WTC11 (cell line): ENCODE measurements around the gene MPZL3. TPM values are rescaled to one million over a fixed set of nuclear protein-coding genes. Genes with fewer than 3 reads are reported as not detected.

Experiments
- ATAC-seq: fragments of 200-7000 bp; cut with Tn5 transposase; 2 replicates; pipeline ENCODE4 v1.10.0; 2021; ENCODE audit warnings: mild to moderate bottlenecking, moderate library complexity
- CTCF ChIA-PET: fragments of 300-600 bp; sonication (Branson Sonifier 250); formaldehyde crosslinking; loops from one replicate; lab custom pipeline; 2021; ENCODE audit warnings: antibody characterized with exemption; lab: Charles Lee
- POLR2A ChIA-PET: fragments of 350-600 bp; sonication (Branson Sonifier 250); formaldehyde crosslinking; loops from one replicate; lab custom pipeline; 2021; ENCODE audit warnings: antibody characterized with exemption; lab: Charles Lee
- DNase-seq: peaks from one replicate; pipeline ENCODE4 v3.0.0; 2021; ENCODE audit warnings: low spot score
- H3K27ac Mint-ChIP-seq: 2 replicates; pipeline ENCODE4 v1.8.0; 2021; ENCODE audit warnings: mixed read lengths
- H3K27me3 Mint-ChIP-seq: 2 replicates; pipeline ENCODE4 v1.8.0; 2021; ENCODE audit warnings: low read depth, mild to moderate bottlenecking, moderate library complexity, mixed read lengths
- H3K36me3 Mint-ChIP-seq: 2 replicates; pipeline ENCODE4 v1.8.0; 2021; ENCODE audit warnings: mixed read lengths
- H3K4me1 Mint-ChIP-seq: 2 replicates; pipeline ENCODE4 v1.8.0; 2022; ENCODE audit warnings: mixed read lengths
- H3K4me3 Mint-ChIP-seq: 2 replicates; pipeline ENCODE4 v1.8.0; 2021; ENCODE audit warnings: mild to moderate bottlenecking, moderate library complexity, mixed read lengths
- H3K9me3 Mint-ChIP-seq: 2 replicates; pipeline ENCODE4 v1.8.0; 2021; ENCODE audit warnings: mixed read lengths
- CBFB ChIP-seq: sonication (generic); formaldehyde crosslinking; IDR thresholded peaks from 2 replicates; pipeline ENCODE4 v1.8.1; 2022; ENCODE audit warnings: mild to moderate bottlenecking, low read depth, missing genetic modification reagents
- CREB1 ChIP-seq: sonication (generic); formaldehyde crosslinking; IDR thresholded peaks from 2 replicates; pipeline ENCODE4 v1.8.0; 2023; ENCODE audit warnings: mild to moderate bottlenecking, missing genetic modification reagents
- CREM ChIP-seq: sonication (generic); formaldehyde crosslinking; IDR thresholded peaks from 2 replicates; pipeline ENCODE4 v1.8.1; 2022; ENCODE audit warnings: mild to moderate bottlenecking, missing genetic modification reagents, moderate library complexity
- CTCF ChIP-seq: fragments of 200-600 bp; IDR thresholded peaks from 2 replicates; pipeline ENCODE4 v1.8.0; 2022; ENCODE audit warnings: antibody characterized with exemption
- MLX ChIP-seq: sonication (generic); formaldehyde crosslinking; IDR thresholded peaks from 2 replicates; pipeline ENCODE4 v1.8.1; 2023; ENCODE audit warnings: mild to moderate bottlenecking, missing genetic modification reagents, moderate library complexity
- MXD4 ChIP-seq: fragments of 250-450 bp; sonication (Bioruptor Pico); IDR thresholded peaks from 2 replicates; pipeline ENCODE4 v1.8.0; 2021; ENCODE audit warnings: mild to moderate bottlenecking, moderate library complexity, borderline replicate concordance
- MYBL2 ChIP-seq: sonication (generic); formaldehyde crosslinking; IDR thresholded peaks from 2 replicates; pipeline ENCODE4 v1.8.1; 2023; ENCODE audit warnings: mild to moderate bottlenecking, moderate library complexity, missing genetic modification reagents
- NR3C1 ChIP-seq: sonication (generic); formaldehyde crosslinking; conservative IDR thresholded peaks from 2 replicates; pipeline ENCODE4 v1.8.1; 2023; ENCODE audit warnings: low read depth, mild to moderate bottlenecking, missing genetic modification reagents
- SMAD3 ChIP-seq: sonication (generic); formaldehyde crosslinking; IDR thresholded peaks from 2 replicates; pipeline ENCODE4 v1.8.0; 2022; ENCODE audit warnings: missing genetic modification reagents, mild to moderate bottlenecking, borderline replicate concordance
- SP1 ChIP-seq: sonication (generic); formaldehyde crosslinking; conservative IDR thresholded peaks from 2 replicates; pipeline ENCODE4 v1.8.1; 2022; ENCODE audit warnings: missing genetic modification reagents
- USF2 ChIP-seq: sonication (generic); formaldehyde crosslinking; IDR thresholded peaks from 2 replicates; pipeline ENCODE4 v1.8.1; 2023; ENCODE audit warnings: mild to moderate bottlenecking, missing genetic modification reagents, moderate library complexity
- ZBTB43 ChIP-seq: sonication (generic); formaldehyde crosslinking; IDR thresholded peaks from 2 replicates; pipeline ENCODE4 v1.8.1; 2023; ENCODE audit warnings: mild to moderate bottlenecking, missing genetic modification reagents
- ZNF416 ChIP-seq: fragments of 250-450 bp; sonication (Bioruptor Pico); IDR thresholded peaks from 2 replicates; pipeline ENCODE4 v1.9.0; 2021; ENCODE audit warnings: mild to moderate bottlenecking, inconsistent platforms
- ZNF425 ChIP-seq: fragments of 250-450 bp; sonication (Bioruptor Pico); conservative IDR thresholded peaks from 2 replicates; pipeline ENCODE4 v1.9.0; 2021; ENCODE audit warnings: mild to moderate bottlenecking
- ZSCAN18 ChIP-seq: fragments of 250-450 bp; sonication (Bioruptor Pico); IDR thresholded peaks from 2 replicates; pipeline ENCODE4 v2.1.2; 2022; ENCODE audit warnings: mild to moderate bottlenecking, moderate library complexity
- total RNA-seq: library from RNA; stranded (reverse); gene quantifications from 3 replicates; pipeline ENCODE4 v1.2.3, GENCODE V29; 2021

Gene MPZL3
- total RNA-seq, 1 experiment from 2014 or later, result 2.1 TPM

GRCh38 chr11:118283037-118283636 is 31.0 kb upstream of the MPZL3 start:
- CTCF ChIA-PET, result interaction anchor here (1.5 to 3.4 kb wide), 2 partner anchors 12 to 84 kb away, joined by 3 to 9 read pairs; no protein-coding TSS in a partner anchor
- no peak for ATAC-seq
- H3K27ac Mint-ChIP-seq, result no peak overlapping the region

GRCh38 chr11:118282606-118283005 is 30.4 kb upstream of the MPZL3 start:
- Mint-ChIP-seq H3K9me3 (no peaks in the 10 kb centered on the region), H3K27ac (no peak overlapping the region), H3K36me3 (no peaks in the 10 kb centered on the region), H3K27me3 (peaks cover 18% of the 10 kb centered on the region), H3K4me1 (no peaks in the 10 kb centered on the region), H3K4me3 (no peak overlapping the region)
- no peak for ATAC-seq
- no peak for DNase-seq
- POLR2A ChIA-PET, result no interaction called here
- CTCF ChIA-PET, result interaction anchor here (1.3 to 3.4 kb wide), 3 partner anchors 13 to 112 kb away, joined by 3 to 9 read pairs (median 3); no protein-coding TSS in a partner anchor
- no peak for TF ChIP-seq ZNF416 (CRISPR knock-in tag)
- no peak for TF ChIP-seq ZBTB43 (CRISPR knock-in tag)
- no peak for TF ChIP-seq MYBL2 (CRISPR knock-in tag)
- TF ChIP-seq NR3C1 (CRISPR knock-in tag), result no peak

More at GRCh38 chr11:118283037-118283636, 31.0 kb upstream of the MPZL3 start:
- no peak for TF ChIP-seq MXD4 (CRISPR knock-in tag)
- no peak for TF ChIP-seq SMAD3
- no peak for TF ChIP-seq ZNF425 (CRISPR knock-in tag)
- TF ChIP-seq CREM (CRISPR knock-in tag), result no peak
- no peak for TF ChIP-seq ZSCAN18 (CRISPR knock-in tag)
- TF ChIP-seq CBFB, result no peak
- TF ChIP-seq SP1 (CRISPR knock-in tag), result no peak
- TF ChIP-seq NR3C1 (CRISPR knock-in tag), result no peak
- no peak for TF ChIP-seq USF2 (CRISPR knock-in tag)
- TF ChIP-seq CREB1 (CRISPR knock-in tag), result no peak
- no peak for TF ChIP-seq MLX
- no peak for TF ChIP-seq CTCF
- peaks cover 18% of the 10 kb centered on the region for H3K27me3 Mint-ChIP-seq
- no peaks in the 10 kb centered on the region for H3K4me1 Mint-ChIP-seq
- DNase-seq, result no peak
- no peaks in the 10 kb centered on the region for H3K9me3 Mint-ChIP-seq
- H3K36me3 Mint-ChIP-seq, result no peaks in the 10 kb centered on the region
- no peak overlapping the region for H3K4me3 Mint-ChIP-seq
- POLR2A ChIA-PET, result no interaction called here
